Astrocyte (in vitro differentiated cells and primary cell): ENCODE data around the gene SAMD4B.

Experiments
- CTCF ChIP-seq: IDR thresholded peaks from 2 replicates; pipeline ENCODE4 v1.5.1; 2011; ENCODE audit warnings: low read depth, mild to moderate bottlenecking, inconsistent platforms, low read length, moderate library complexity; ENCODE audit not compliant: insufficient read depth
- EZH2 ChIP-seq: IDR thresholded peaks from 2 replicates; pipeline ENCODE4 v1.6.1; 2012; ENCODE audit warnings: mild to moderate bottlenecking, low read length, inconsistent platforms; ENCODE audit not compliant: insufficient read depth

GRCh38 chr19:39400061-39400460 is 57.8 kb downstream of the SAMD4B start:
- TF ChIP-seq CTCF (no peak), EZH2 (no peak)
